Stimulated activated CD4-positive, alpha-beta T cell treated with anti-CD3 and anti-CD28 coated beads, TNF-alpha, amount 100 ng/mL, for 1 hour (primary cell): Measurements from ENCODE around the gene DUS1L.

Experiments
- DNase-seq, 3 donors: peaks; one replicate each; pipeline ENCODE4 v3.0.0-alpha.2; 2020; ENCODE audit warnings: low read depth in 3 of 3, low spot score in 1 of 3

DUS1L gene

DNA sequence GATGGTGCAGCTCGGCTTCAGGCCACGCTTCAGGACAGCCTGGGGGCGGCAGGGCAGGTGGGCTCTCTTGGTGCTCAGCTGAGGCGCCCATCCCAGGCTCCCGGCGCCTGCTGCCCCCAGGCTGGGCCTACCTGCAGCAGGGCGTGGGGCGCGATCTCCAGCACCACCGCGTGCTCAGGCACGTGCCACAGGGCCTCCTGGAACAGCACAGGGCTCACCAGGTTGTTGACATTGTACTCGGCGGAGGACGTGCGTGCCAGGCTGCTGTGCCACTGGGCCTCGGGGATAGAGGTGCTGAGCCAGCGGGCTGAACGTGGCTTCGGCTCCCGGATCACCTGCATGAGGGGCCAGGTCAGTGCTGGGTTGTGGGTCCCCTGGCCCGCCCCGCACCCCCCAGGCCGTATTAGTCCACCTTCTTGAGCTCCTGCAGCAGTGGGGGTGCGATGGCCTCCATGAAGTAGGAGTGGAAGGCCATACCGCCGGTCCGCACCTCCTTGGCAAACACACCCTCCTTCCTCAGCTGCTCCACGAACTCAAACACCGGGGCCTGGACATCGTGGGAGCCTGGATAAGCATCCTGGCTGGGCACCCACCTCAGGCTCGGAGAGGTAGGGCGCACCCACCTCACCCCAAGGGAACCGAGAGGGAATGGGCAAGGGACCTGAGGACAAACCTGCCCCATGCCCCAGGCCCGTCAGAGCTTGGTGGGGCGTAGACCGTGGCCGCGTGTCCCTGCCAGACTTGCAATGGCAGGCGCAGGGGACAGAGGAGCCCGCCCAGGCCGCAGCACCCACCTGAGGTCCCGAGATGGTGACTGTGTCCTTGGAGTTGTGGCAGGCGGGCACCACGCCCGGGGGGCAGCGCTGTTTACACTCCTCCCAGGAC is 23.5 kb upstream of the DUS1L start:
- DNase-seq, result no peak

DNA sequence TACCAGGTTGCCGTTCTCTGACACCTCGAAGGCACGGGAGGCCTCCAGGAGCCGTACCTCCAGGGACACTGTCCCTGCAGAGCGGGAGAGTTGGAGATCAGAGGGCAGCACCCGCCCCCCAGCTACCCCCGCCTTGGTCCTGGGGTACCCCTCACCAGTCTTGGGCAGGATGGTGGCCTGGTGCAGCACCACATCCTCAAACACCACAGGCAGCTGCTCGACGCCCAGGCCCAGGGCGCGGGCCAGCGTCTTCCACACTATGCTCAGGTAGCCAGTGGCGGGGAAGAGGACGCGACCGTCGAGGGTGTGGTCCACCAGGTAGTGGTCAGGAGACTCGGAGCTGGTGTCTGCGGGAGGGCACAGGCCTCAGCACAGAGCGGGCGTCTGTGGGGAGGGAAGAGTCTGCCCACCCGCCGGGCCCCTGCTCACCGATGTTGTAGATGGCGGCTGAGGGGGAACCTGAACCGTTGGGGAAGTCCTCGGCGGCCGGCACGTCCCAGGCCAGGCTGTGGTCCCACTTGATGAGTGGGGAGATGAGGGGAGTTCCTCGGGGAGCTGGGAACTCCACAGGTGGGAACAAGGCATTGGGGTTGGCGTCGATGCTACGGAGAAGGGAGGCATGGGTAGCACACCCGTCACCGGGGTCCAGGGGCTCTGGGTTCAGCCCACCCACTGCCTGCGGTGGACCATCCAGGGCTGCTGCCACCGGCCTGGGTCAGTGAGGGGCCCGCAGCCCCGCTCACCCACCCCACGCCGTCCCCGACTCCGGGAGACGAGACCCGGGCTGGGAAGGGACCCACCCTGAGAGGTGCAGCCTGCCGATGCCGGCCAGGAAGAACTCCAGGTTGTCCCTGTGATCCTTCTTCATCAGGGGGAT is 22.6 kb upstream of the DUS1L start:
- DNase-seq, result no peak

DNA sequence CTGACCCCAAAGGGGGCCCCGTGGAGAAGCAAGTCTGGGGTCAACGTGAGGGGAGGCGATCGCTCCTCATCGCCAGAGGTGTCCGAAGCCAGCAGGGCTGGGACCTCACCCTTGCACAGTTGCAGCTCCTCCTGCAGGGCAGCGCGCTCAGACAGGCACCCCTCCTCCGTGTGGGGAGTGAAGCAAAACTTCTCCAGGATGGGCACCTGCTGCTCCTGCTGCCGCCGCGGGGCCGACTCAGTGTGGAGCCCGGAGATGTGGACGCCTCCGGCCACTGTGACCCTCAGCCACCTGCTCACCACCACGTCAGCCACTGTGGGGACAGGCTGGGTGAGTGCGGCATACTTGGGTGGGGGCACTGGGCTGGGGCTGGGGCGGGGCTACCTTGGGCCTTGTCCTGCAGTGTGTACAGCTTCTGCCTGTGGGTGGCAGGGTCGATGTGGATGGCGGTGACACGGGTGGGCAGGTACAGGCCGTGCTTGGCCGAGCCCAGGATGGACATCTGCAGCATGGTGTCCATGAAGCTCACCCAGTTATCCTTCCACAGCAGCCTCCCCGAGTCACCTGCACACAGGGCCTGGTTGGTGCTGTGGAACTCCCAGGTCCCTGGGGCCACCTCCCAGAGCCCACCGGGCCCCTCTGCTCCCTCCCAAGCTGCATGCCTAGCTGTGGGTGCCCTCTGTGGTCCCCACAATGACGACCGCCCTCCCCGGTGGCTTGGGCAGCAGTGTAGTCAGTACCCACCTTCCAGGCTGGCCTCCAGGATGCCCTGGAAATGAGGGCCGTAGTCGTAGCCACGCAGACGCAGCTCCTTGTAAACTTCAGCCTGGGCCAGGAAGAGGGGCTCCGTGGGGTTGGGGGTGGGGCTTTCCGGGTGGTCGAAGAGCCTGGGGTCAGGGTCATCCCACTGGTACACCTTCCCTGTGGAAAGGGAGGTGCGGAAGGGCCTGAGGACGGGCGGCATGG is 21.6 kb upstream of the DUS1L start:
- DNase-seq, result no peak

DNA sequence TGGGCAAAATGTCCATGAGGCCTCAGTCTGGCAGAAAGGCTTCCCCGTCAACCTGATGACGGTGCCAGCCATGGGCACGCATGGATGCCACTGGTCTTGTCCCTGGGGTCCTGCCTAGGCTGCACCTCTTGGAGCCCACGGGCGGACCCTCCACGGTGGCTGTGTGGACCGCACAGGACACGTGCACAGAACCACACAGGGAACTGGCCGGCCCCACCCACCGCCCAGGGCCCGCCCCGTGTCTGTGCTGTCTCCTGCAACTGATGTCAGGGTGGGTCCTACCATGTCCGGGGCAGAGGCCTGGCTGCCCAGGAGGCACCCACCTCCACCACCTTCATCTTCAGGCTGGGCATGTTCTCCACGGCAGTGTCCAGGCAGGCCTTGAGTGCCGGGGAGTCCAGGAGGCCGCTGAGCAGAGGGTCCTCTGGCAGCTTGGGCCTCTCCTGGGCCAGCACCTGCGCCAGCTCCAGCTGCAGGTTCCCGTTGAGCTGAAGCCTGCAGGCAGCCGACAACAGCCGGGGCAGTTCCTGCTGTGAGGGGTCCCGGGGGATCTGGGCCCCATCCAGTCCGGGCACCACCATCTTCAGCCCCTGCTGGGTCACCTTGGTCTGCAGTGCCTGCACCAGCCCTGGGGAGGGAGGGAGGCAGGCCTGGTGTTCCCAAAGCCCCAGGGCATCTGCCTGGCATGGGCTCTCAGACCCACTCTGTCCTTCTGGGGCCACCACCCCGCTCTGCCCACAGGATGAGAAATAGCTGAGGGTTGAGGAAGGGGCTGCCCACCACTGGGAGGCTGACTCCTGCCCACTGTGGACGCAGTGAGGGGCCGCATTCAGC is 20.5 kb upstream of the DUS1L start:
- no peak for DNase-seq

DNA sequence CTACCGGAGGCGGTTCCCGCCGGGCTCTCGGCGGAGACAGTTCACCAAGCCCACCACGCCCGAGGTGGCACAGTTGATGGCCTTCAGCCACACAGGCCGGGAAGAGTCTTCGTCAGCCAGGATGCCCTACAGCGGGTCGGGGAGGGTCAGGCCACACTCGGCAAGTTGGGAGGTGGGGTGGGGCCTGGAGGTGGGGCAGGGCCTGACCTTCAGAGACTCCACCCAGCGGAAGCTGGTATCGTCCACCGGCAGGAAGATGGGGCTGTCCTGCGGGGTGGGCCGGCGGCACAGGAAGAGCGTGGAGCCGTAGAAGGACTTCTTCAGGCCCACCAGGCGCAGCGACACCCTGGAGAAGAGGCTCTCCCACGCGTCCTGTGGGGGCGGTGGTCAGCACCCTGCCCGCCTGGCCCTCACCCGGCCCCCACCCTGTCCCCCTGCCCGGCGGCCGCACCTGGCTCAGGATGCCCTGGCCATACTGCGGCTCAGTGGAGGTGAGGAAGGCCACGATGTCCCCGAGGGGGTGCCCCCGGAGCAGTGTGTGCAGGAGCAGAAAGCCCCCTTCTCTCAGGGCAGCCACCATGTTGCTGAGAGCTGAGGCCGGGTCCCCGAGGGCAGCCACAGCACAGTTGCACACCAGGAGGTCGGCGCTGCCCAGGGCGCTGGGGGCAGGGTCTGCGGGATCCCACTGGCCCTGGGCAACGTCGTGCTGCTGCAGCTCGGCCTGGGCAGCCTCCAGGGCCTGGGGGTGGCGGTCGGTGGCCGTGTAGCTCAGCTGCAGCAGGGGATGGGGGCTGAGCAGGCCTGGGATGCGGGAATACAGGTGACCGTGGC is 19.6 kb upstream of the DUS1L start:
- DNase-seq, result no peak

DNA sequence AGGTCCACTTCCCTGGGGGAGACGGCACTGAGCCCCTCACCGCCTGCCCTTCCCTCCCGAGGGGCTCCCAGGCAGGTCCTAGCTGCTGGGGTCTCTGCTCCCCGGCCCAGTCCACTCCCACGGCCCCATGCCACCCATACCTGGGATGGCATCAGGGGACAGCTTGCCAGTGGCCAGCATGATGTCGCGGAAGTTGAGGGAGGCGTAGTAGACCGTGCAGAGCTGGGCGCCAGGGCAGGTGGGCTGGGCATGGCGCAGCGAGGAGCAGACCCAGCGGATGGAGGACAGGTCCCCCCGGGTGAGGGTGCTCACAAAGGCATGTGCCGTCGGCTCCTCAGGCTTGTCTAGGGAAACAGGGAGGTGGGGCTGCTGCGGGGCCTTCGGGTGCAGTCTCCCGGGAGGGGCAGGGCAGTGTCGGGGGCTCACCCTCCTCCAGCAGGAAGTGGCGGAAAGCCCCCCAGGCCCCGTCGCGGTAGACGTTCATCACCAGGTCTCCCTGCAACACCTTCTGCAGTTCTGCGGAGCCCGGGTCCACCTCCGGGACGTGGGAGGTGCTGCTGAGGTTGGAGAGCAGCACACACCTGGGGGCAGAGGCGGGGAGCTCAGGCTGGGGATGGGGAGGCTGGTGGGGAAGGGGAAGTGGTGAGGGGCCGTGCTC is 18.9 kb upstream of the DUS1L start:
- no peak for DNase-seq

DNA sequence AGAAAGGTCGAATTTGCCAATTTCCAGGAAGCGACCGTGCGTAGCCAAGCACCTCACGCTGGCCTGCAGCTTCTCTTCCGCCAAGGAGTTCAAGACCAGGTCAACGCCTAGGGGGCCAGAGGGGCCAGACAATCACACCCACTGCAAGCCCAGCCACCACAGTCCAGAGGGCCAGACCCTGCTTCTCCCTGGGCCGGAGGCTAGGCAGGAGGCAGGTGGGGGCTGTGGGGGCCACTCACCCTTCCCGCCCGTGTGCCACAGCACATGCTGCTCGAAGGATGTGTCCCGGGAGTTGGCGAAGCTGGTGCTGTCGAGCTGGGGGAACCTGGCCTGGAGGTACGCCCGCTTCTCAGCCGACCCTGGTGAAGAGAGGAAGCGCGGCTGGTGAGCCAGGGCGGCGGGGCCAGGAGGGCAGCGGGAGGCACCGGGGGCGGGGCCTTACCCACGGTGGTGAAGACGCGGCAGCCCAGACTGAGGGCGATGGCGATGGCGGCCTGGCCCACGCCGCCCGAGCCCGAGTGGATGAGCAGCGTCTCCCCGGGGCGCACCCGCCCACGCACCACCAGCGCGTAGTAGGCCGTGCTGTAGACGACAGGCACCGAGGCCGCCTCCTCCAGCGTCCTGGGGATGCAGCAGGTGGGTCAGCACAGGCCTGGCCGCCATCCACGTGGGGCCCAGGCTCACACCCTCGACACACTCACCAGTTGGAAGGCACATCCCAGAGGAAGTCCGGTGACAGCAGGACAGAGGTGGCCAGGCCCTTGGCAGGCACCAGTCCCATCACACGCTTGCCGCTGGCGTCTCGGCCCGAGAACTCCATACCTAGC is 18.1 kb upstream of the DUS1L start:
- no peak for DNase-seq

DNA sequence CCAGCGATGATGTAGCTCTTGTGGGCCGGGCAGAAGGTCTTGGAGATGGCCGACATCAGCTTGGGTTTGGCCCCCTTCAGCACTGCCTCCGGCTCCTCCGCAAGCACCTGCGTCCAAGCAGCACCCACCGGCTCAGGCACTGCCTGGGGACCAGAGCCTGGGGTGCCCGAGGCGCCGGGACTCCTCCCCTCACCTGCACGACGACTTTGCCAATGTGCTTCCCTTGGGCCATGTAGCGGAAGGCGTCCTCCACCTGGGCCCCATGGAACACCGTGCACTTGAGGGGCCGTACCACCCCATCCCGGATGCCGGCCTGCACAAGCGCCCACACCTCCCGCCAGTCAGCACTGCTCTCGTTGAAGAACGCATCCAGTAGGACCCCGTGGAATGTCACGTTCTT is 17.4 kb upstream of the DUS1L start:
- no peak for DNase-seq

DNA sequence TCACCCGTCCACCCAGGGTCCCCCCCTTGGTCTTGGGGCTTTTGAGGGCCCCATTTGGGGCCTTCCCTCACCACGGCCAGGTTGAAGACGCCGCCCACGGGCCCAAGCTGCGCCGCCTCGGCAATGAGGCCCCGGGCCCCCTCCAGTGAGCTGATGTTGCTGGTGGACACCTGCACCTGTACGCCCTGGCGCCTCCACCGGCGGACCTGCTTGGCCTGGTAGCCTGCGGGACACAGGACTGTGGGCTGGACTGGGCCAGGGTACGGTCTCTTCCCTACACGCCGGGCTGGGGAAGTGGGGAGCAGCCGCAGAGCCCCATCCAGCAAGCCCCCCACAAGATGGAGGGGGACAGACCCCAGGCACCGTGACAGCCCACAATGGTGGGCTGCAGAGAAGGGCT is 16.9 kb upstream of the DUS1L start:
- no peak for DNase-seq

DNA sequence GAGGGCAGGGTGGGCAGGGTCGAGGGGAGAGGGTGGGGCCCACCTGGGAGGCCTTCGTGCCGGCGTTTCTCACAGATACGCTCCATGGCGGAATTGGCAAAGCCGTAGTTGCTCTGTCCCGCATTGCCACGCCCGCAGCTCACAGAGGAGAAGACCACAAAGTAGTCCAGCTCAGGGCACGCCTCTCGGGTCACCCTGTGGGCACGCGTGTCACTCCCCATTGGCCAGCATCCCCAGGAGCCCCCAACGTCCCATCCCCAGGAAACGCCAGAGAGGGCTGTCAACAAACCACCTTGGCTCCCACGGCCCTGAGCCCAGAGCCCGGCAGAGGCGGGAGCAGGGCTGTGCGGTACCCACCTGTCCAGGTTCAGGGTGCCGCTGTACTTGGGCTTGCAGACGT is 16.4 kb upstream of the DUS1L start:
- no peak for DNase-seq

DNA sequence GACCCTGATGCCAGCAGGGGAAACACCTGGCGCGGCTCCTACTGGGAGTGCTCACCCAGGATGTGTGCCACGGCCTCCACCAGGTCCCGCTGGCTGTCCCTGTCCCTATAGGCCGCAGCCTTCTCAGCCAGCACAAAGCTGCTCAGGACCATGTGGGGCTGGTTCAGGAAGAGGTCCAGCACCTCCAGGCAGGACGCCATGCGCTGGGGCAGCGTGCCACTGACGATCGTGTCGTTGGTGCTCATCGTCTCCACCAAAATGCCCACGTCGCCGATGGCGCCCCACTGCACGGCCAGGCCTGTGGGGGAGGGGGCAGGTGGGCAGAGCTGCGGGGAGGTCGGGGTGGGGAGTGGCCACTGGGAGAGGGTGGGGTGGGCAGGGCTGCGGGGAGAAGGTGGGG is 15.9 kb upstream of the DUS1L start:
- DNase-seq, result no peak

DNA sequence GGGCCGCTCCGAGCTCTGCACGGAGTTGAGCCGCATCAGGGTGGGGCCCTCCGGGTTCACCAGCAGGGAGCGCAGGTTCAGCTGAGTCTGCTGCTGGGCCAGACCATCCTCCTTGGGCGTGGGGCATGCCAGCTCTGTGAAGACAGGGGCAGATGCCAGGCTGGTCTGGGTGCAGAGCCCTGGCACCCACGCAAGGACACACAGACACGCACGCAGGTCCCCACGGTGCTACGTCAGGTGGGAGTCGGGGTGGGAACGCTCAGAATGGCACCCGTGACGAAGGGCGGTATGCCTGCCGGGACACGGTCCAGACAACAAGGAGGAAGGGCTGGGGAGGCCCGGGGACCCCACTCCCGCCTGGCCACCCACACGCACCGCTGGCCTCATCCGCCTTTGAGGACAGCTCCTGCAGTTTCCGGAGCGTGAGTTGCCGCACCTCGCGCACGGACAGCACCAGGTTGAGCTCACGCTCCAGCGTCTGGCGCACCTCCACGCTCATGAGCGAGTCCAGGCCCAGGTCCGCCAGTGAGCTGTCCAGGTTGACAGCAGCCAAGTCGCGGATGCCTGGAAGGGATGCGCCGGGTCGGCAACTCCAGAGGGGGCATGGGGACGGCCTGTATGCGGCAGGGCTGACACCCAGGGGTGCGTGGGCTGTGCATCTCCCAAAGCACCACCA is 15.3 kb upstream of the DUS1L start:
- no peak for DNase-seq

DNA sequence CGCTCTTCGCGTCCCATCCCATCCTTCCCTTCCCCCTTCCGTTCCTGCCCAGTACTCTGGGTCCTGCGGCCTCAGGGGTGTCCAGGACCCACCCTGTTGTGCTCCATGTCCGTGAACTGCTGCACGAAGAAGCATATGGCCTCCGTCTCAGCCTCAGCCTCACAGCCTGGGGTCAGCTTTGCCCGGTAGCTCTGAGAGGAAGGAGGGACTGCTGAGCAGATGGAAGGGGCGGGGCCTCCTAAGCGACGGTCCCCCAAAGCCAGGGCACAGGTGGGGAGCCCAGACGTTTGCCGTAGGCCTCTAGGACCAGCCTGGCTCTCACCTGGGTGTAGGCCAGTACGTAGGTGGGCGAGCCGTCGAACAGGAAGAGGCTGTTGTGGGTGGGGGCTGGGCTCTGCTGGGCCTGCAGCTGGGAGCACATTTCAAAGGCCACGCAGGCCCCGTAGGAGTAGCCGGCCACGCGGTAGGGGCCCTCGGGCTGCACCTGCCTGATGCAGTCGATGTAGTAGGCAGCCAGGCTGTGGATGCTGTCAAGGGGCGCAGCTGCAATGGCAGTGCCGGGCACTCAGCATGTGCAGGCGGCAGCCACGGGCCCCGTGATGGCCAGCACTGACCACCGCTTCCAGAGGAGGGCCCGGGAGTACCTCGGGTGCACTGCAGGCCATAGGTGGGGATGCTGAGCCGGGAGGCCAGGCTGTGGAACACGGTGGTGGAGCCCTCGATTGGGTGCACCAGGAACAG is 14.6 kb upstream of the DUS1L start:
- no peak for DNase-seq

DNA sequence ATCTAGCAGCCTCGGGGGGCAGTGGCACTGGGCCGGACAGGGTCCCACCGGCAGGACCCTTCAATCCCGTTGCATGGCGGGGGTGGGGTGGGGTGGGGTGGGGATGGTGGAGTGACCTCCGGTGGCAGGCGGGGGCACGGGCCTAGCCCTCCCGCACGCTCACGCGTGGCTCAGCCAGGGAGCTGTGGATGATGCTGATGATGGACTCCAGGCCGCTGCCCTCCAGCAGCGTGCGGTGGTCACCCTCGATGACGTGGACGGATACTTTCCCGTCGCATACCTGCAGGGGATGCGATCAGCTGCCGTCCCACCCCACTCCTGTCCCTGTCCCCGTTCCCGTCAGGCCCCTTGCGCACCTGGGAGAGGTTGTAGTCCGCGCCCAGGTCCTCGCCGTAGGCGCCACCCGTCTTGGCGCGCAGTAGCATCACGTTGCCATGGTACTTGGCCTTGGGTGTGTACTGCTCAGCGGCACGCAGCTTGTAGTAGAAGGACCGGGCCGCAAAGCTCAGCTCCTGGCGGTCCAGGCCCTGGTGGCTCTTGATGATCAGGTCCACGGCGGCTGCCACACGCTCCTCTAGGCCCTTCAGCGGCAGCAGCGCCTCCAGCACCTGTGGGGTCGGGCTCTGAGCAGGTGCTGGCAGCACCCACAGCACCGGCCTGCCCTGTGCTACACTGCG is 13.5 kb upstream of the DUS1L start:
- DNase-seq, result no peak

DNA sequence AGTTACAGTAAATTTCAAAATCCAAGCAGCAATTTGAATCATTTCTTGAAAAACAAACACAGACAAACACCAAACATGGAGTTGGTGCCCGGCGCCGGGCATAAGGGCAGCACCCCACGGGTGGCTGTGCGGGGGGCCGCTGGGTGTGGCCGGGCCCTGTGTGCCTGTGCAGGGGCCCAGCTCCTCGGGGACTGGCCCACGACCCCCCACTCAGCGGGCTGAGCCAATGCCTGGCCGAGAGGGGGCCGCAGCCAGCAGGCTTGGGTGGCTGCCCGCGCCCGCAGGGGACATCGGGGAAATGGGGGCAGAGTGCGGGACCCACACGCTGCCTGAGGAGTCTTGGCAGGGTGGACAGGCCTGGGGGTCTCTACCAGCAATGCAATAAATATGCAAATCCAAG is 12.8 kb upstream of the DUS1L start:
- no peak for DNase-seq
